Inflammatory macrophage treated with lipopolysaccharide for 1 hour (primary cell): Measurements from ENCODE around the gene HFE.
"Not testable (repeated sequence)": the region's sequence is repeated elsewhere in the genome, so short reads cannot be mapped to it uniquely, and the experiment has no call there.

Experiments
- DNase-seq, 2 donors: peaks; one replicate each; pipeline ENCODE4 v3.0.0-alpha.2; 2020 to 2022

Gene HFE

GRCh38 chr6:26087284-26088115 lies at the start of gene HFE:
Gene HFE (plus strand): TSS chr6:26087429. CDS start chr6:26087441, 12 bp downstream.
- DNase-seq, result peak; percentile 69 to 80

GRCh38 chr6:26041946-26042345 lies 45.3 kb upstream of the HFE start:
- DNase-seq, result no peak

GRCh38 chr6:26043384-26044139 lies 43.7 kb upstream of the HFE start:
- peak; percentile 96 to 98 for DNase-seq

GRCh38 chr6:26044140-26045064 lies 42.8 kb upstream of the HFE start:
- DNase-seq, result peak in 1 of 2 donors; percentile 7

- peak; percentile 92 to 97 for DNase-seq
These were observed 41.9 kb upstream of the HFE start for GRCh38 chr6:26045065-26045927.

- no peak for DNase-seq
These were observed 41.3 kb upstream of the HFE start for GRCh38 chr6:26045928-26046368.

- not testable (repeated sequence) for DNase-seq
These were observed 39.9 kb upstream of the HFE start for GRCh38 chr6:26047329-26047728.

GRCh38 chr6:26048590-26048989 lies 38.6 kb upstream of the HFE start:
- DNase-seq, result no peak

- DNase-seq, result no peak
These were observed 35.4 kb upstream of the HFE start for GRCh38 chr6:26051665-26052310.

- DNase-seq, result not testable (repeated sequence)
These were observed 34.4 kb upstream of the HFE start for GRCh38 chr6:26052762-26053250.

- peak in 1 of 2 donors; percentile 6 for DNase-seq
These were observed 33.0 kb upstream of the HFE start for GRCh38 chr6:26053992-26054780.

- DNase-seq, result peak; percentile 87 to 93
These were observed 32.2 kb upstream of the HFE start for GRCh38 chr6:26054781-26055718.

- DNase-seq, result peak; percentile 81 to 83
These were observed 31.3 kb upstream of the HFE start for GRCh38 chr6:26055719-26056582.

- DNase-seq, result peak in 1 of 2 donors; percentile 31
These were observed 30.5 kb upstream of the HFE start for GRCh38 chr6:26056583-26057350.

GRCh38 chr6:26057899-26058298 lies 29.3 kb upstream of the HFE start:
- no peak for DNase-seq

- DNase-seq, result not testable (repeated sequence)
These were observed 28.7 kb upstream of the HFE start for GRCh38 chr6:26058477-26059033.

GRCh38 chr6:26059941-26060340 lies 27.3 kb upstream of the HFE start:
- DNase-seq, result peak; percentile 29 to 50
